ENCODE measurements around the gene STARD7.

STARD7 gene

GRCh38 chr2:96207073-96207773 lies 1.4 kb downstream of the STARD7 start:
- Histone ChIP-seq H3K9me2 (replicated peaks; ENCODE audit: insufficient read depth, low read length) (no peaks in the 10 kb centered on the region), H3K27me3 (replicated peaks; ENCODE audit: insufficient read depth, low read length) (no peaks in the 10 kb centered on the region), H4K20me1 (ENCODE audit: insufficient read depth, low read length) (peaks cover 51% of the 10 kb centered on the region), H3K79me2 (ENCODE audit: low read length) (peaks cover 78% of the 10 kb centered on the region), H3K9ac (ENCODE audit: low read length) (peak overlapping the region; percentile 98), H3K4me1 (ENCODE audit: low read length) (peaks cover 33% of the 10 kb centered on the region), H3K4me3 (ENCODE audit: low read length) (peak overlapping the region; percentile 88), H3K36me3 (replicated peaks; ENCODE audit: insufficient read depth, low read length) (no peaks in the 10 kb centered on the region), H2AFZ (ENCODE audit: low read length) (no peak overlapping the region), H3F3A (ENCODE audit: insufficient read depth, low read length) (peaks cover 27% of the 10 kb centered on the region), H3K4me2 (ENCODE audit: low read depth, low read length) (peak overlapping the region; percentile 79), H3K27ac (ENCODE audit: low read length) (peak overlapping the region; percentile 95; the same call in 1 of the 2 replicates), H3K9me3 (replicated peaks; ENCODE audit: insufficient read depth, low read length) (no peaks in the 10 kb centered on the region)
- no peak for TF ChIP-seq EZH2 (optimal IDR thresholded peaks at IDR 0.05; ENCODE audit: low read depth, low read length)
- TF ChIP-seq, protein P1, sequence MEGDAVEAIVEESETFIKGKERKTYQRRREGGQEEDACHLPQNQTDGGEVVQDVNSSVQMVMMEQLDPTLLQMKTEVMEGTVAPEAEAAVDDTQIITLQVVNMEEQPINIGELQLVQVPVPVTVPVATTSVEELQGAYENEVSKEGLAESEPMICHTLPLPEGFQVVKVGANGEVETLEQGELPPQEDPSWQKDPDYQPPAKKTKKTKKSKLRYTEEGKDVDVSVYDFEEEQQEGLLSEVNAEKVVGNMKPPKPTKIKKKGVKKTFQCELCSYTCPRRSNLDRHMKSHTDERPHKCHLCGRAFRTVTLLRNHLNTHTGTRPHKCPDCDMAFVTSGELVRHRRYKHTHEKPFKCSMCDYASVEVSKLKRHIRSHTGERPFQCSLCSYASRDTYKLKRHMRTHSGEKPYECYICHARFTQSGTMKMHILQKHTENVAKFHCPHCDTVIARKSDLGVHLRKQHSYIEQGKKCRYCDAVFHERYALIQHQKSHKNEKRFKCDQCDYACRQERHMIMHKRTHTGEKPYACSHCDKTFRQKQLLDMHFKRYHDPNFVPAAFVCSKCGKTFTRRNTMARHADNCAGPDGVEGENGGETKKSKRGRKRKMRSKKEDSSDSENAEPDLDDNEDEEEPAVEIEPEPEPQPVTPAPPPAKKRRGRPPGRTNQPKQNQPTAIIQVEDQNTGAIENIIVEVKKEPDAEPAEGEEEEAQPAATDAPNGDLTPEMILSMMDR (IDR thresholded peaks at IDR 0.05; ENCODE audit: low read length), result no peak
- no peak for TF ChIP-seq EZH2phosphoT487 (IDR thresholded peaks at IDR 0.05; ENCODE audit: low read length)
- no peak for DNase-seq

DNA sequence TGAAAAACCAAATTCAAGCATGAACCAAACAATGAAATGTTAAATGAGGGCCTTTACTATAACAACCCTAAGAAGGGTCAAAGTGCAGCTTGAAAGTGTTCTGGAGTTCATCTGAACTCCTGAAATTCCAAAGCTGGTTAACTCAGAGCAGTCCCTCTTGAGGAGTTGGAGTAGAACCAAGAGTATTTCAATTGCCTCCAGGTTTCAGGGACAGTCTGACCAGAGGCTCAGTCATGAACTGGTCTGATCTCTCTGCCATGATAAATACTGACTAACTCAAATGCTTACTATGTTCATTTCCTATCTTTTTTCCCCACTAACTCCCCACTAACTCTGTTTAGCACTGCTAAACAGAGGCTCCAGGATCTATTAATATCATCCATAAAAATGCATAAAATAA lies 2.7 kb downstream of the STARD7 start:
- H3K4me1 ChIP-seq (ENCODE audit: low read length), result peaks cover 38% of the 10 kb centered on the region
- peaks cover 91% of the 10 kb centered on the region for H3K79me2 ChIP-seq (ENCODE audit: low read length)
- peaks cover 34% of the 10 kb centered on the region for H3F3A ChIP-seq (ENCODE audit: insufficient read depth, low read length)
- no peak overlapping the region for H2AFZ ChIP-seq (ENCODE audit: low read length)
- H4K20me1 ChIP-seq (ENCODE audit: insufficient read depth, low read length), result peaks cover 64% of the 10 kb centered on the region
- TF ChIP-seq EZH2 (optimal IDR thresholded peaks at IDR 0.05; ENCODE audit: low read depth, low read length) (no peak), EZH2phosphoT487 (IDR thresholded peaks at IDR 0.05; ENCODE audit: low read length) (no peak)
- TF ChIP-seq, protein P1 (IDR thresholded peaks at IDR 0.05; ENCODE audit: low read length), result no peak
- no peak for DNase-seq
- H3K9me3 ChIP-seq (replicated peaks; ENCODE audit: insufficient read depth, low read length), result no peaks in the 10 kb centered on the region
- H3K9ac ChIP-seq (ENCODE audit: low read length), result no peak overlapping the region
- H3K4me3 ChIP-seq (ENCODE audit: low read length), result peak overlapping the region; percentile 12; the same call in 1 of the 2 replicates
- no peaks in the 10 kb centered on the region for H3K27me3 ChIP-seq (replicated peaks; ENCODE audit: insufficient read depth, low read length)
- no peak overlapping the region for H3K27ac ChIP-seq (ENCODE audit: low read length)
- H3K9me2 ChIP-seq (replicated peaks; ENCODE audit: insufficient read depth, low read length), result no peaks in the 10 kb centered on the region
- H3K36me3 ChIP-seq (replicated peaks; ENCODE audit: insufficient read depth, low read length), result no peaks in the 10 kb centered on the region; the same call in 1 of the 2 replicates
- peak overlapping the region; percentile 68 for H3K4me2 ChIP-seq (ENCODE audit: low read depth, low read length)

- Histone ChIP-seq H3K4me3 (ENCODE audit: low read length) (no peak overlapping the region), H3K9ac (ENCODE audit: low read length) (no peak overlapping the region), H3K27ac (ENCODE audit: low read length) (no peak overlapping the region)
These were observed 3.6 kb downstream of the STARD7 start for GRCh38 chr2:96204836-96205624.

More at GRCh38 chr2:96204836-96205624, 3.6 kb downstream of the STARD7 start:
- Histone ChIP-seq H3K9me3 (replicated peaks; ENCODE audit: insufficient read depth, low read length) (no peaks in the 10 kb centered on the region), H3F3A (ENCODE audit: insufficient read depth, low read length) (peaks cover 34% of the 10 kb centered on the region), H3K4me2 (ENCODE audit: low read depth, low read length) (peak overlapping the region; percentile 68), H3K79me2 (ENCODE audit: low read length) (peaks cover 95% of the 10 kb centered on the region), H3K36me3 (replicated peaks; ENCODE audit: insufficient read depth, low read length) (no peaks in the 10 kb centered on the region; the same call in 1 of the 2 replicates), H2AFZ (ENCODE audit: low read length) (no peak overlapping the region), H3K9me2 (replicated peaks; ENCODE audit: insufficient read depth, low read length) (no peaks in the 10 kb centered on the region), H3K27me3 (replicated peaks; ENCODE audit: insufficient read depth, low read length) (no peaks in the 10 kb centered on the region), H4K20me1 (ENCODE audit: insufficient read depth, low read length) (peaks cover 72% of the 10 kb centered on the region), H3K4me1 (ENCODE audit: low read length) (peaks cover 38% of the 10 kb centered on the region)
- no peak for TF ChIP-seq EZH2 (optimal IDR thresholded peaks at IDR 0.05; ENCODE audit: low read depth, low read length)
- TF ChIP-seq, protein P1 (IDR thresholded peaks at IDR 0.05; ENCODE audit: low read length), result no peak
- TF ChIP-seq EZH2phosphoT487 (IDR thresholded peaks at IDR 0.05; ENCODE audit: low read length), result no peak
- DNase-seq, result no peak

Measured in MM.1S (cell line).